ENCODE measurements around the gene WFDC8.

The WFDC8 gene

DNA sequence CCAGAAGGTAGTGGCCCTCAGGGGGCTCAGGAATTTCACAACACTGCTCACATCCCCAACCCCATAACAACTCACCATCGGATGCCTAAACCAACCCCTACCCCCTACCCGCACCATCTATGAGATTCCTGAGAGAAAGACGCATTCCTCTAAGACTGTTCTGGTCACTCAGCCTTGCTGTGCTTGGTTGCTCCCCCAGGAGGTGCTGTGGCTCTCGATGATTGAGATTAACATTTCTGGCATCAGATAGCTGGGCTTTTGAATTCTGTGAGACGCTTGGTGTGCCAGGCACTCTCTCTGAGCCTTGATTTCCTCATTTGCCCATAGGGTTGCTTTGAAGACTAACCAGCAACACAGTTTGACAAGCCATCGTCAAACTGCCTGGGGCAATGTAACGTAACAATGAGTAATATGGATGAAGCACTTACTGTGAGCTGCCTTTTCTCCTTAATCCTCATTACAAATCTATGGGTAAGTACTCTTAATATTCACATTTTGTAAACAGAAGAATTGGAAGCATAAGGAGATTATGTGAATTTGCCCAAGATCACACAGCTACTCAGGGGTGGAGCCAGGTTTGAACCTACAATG is 40.8 kb downstream of the WFDC8 start:
- no peak for DNase-seq (ENCODE audit: low read depth)
- TF ChIP-seq, protein P1, sequence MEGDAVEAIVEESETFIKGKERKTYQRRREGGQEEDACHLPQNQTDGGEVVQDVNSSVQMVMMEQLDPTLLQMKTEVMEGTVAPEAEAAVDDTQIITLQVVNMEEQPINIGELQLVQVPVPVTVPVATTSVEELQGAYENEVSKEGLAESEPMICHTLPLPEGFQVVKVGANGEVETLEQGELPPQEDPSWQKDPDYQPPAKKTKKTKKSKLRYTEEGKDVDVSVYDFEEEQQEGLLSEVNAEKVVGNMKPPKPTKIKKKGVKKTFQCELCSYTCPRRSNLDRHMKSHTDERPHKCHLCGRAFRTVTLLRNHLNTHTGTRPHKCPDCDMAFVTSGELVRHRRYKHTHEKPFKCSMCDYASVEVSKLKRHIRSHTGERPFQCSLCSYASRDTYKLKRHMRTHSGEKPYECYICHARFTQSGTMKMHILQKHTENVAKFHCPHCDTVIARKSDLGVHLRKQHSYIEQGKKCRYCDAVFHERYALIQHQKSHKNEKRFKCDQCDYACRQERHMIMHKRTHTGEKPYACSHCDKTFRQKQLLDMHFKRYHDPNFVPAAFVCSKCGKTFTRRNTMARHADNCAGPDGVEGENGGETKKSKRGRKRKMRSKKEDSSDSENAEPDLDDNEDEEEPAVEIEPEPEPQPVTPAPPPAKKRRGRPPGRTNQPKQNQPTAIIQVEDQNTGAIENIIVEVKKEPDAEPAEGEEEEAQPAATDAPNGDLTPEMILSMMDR (conservative IDR thresholded peaks at IDR 0.05; ENCODE audit: low read depth, low read length), result no peak
- H3K4me3 ChIP-seq (ENCODE audit: low read depth, low read length), result no peak overlapping the region

DNA sequence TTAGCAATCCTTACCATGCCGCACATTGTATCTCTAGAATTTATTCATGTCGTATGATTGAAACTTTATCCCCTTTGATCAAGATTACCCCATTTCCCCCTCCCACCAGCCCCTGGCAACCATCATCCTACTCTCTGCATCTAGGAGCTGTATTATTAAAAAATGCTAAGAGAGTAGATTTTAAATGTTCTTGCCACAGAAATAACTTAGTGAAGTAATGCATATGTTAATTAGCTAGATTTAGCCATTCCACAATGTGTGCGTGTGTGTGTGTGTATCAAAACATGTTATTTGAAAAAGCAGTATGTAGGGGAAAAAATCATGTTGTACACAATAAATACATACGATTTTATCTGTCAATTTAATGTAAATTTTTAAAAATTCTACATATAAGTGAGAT is 51.8 kb downstream of the WFDC8 start:
- no peak for DNase-seq (ENCODE audit: low read depth)
- TF ChIP-seq, protein P1 (conservative IDR thresholded peaks at IDR 0.05; ENCODE audit: low read depth, low read length), result no peak
- H3K4me3 ChIP-seq (ENCODE audit: low read depth, low read length), result no peak overlapping the region

DNA sequence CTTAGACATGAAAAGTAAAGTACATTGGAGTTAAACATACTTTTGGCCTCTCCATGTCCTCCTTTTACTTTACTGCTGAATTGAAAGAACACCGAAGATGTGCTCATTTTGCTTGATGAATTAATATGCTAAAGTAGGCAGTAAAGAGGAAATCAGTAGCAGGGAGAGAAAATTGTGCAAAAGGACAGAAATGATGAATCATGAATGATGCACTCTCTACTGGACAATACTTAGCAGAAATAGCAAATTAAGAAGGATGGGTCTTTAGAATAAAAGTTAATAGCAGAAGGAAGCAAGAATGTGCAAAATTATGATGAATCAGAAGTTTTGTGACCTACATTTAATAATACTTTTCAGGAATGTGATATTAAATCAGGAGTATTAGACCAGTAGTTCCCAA is 55.3 kb downstream of the WFDC8 start:
- DNase-seq (ENCODE audit: low read depth), result no peak
- H3K4me3 ChIP-seq (ENCODE audit: low read depth, low read length), result no peak overlapping the region
- TF ChIP-seq, protein P1 (conservative IDR thresholded peaks at IDR 0.05; ENCODE audit: low read depth, low read length), result no peak

DNA sequence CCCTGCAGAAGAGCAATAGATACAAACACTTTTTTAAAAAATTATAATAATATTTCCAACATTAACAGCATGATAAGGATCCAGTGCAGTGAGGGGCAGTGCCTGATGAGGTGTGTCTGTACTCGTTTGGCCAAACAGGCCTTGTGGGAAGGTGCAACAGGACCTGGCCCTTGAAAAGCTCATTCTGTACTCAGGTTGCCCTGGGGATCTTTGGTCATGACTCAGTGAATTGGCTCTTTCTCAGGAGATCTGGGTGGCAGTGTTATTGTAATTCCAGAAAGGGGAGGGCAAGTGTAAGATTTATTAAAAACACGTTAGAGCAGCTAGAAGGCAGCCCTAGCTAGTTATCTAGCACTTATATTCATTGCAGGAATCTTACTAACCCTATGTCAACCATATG is 60.8 kb downstream of the WFDC8 start:
- DNase-seq (ENCODE audit: low read depth), result no peak
- no peak overlapping the region for H3K4me3 ChIP-seq (ENCODE audit: low read depth, low read length)
- TF ChIP-seq, protein P1 (conservative IDR thresholded peaks at IDR 0.05; ENCODE audit: low read depth, low read length), result no peak

DNA sequence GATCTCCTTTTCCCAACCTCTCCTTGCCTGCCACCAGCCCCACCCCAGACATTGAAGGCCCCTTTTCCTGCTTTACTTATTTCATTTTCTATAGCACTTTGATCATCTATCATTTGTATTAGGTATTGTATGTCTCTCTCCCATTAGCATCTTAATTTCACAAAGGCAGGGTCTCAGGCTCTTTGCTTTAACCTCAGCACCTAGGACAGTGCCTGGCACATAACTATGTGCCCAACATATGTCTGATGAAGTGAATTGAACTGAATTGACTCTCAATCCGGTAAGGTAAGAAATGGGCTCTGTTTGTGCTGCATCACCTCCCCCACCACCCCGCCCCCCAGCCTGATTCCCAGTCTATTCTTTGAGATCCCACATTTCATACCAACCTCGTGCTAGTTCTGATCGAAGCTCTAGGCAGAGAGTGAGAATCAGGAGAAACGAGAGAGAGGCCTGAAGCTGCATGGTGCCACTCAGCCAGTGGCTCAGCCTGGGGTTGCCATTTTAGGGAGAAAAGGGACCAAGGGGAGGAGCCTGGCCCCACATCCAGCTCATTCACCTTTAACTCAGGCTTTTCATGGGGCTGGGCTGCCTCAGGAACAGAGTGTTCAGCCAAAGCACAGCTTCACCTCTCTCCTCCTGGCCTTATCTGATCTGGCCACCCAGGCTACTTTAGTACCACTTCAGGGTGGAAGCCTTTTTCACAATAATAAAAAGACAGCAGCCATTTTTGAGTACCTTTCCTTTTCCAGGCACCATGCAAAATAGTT is 63.8 kb downstream of the WFDC8 start, which contains the start of gene SPINT3:
Gene SPINT3 (minus strand): TSS at position 476 of the 767 bp plus-strand sequence. CDS start 14 bp downstream, at position 462.
- H3K4me3 ChIP-seq (ENCODE audit: low read depth, low read length), result no peak within 1 kb of the TSS
- DNase-seq (ENCODE audit: low read depth), result no peak
- TF ChIP-seq, protein P1 (conservative IDR thresholded peaks at IDR 0.05; ENCODE audit: low read depth, low read length), result no peak

DNA sequence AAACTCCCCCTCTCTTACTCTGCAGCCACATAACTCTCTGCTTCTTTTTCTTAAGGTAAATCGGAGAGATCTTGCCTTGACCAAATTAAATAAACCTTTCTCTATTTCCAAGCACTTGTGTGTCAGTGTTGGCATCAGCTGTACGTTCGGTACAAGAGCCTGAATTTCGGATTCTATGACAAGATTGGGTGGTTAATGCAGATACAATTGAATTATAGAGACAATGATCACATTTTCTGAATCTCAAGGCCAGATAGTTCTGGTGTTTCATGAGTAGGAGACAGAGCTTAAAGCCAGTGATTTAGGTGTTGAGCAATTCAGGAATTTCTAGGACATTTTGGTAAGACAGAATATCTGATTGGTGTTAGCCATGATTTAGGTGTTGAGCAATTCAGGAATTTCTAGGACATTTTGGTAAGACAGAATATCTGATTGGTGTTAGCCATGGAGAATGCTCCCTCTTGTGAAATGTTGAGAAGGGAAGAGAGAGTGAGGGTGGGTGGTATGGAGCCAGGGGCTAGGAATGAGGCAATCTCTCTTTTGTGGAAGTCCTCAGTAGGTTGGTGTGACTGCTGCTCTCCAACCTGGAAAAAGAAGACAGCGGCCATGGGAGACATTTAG is 68.7 kb downstream of the WFDC8 start:
- TF ChIP-seq, protein P1 (conservative IDR thresholded peaks at IDR 0.05; ENCODE audit: low read depth, low read length), result no peak
- H3K4me3 ChIP-seq (ENCODE audit: low read depth, low read length), result no peak overlapping the region
- DNase-seq (ENCODE audit: low read depth), result no peak
